ENCODE data around the gene ERRFI1. TPM values are rescaled to one million over a fixed set of nuclear protein-coding genes. Genes with fewer than 3 reads are reported as not detected.

Gene ERRFI1
- total and polyA plus RNA-seq, 10 donors, result 2.0 to 12.5 (median 7.9) TPM

DNA sequence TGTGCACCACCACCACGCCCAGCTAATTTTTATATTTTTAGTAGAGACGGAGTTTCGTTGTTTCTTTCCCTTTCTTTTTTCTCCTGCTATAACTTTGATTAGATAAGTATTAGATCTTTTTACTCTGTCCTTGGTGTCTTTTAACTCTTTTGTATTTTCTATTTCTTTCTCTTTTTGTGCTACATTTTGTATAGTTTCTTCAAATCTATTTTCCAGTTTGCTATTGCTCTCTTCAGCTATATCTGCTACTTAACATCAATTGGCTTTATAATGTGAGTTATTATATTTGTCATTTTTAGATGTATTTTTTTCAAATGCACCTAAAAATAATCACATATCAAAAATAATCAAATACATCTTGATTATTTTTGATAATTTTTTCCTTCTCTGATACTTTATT lies 16.0 kb upstream of the ERRFI1 start:
- DNase-seq, result no peak
- H3K27ac ChIP-seq, result no peak overlapping the region
- WGBS, 5 donors, result 91 to 99% (median 96%) methylated on average over 3 of the region's 3 CpGs
- no peaks in the 10 kb centered on the region for H3K36me3 ChIP-seq
- no peaks in the 10 kb centered on the region for H3K27me3 ChIP-seq (replicated peaks in 1 of 7)
- TF ChIP-seq POLR2A (IDR thresholded peaks at IDR 0.05) (no peak), POLR2AphosphoS5 (IDR thresholded peaks at IDR 0.05) (no peak), CTCF (IDR thresholded peaks at IDR 0.05 in 8 of 11, conservative IDR thresholded peaks at IDR 0.05 in 3 of 11) (no peak)
- H3K4me1 ChIP-seq, result peaks cover 0 to 8% (median 0%) of the 10 kb centered on the region in 6 donors
- intact Hi-C loops (cut with DNase I; ENCODE audit: low total_unique reads), result no loop called here
- H3K4me3 ChIP-seq, result no peak overlapping the region
- H3K9me3 ChIP-seq, result peaks cover 0 to 24% (median 10%) of the 10 kb centered on the region in 8 donors

DNA sequence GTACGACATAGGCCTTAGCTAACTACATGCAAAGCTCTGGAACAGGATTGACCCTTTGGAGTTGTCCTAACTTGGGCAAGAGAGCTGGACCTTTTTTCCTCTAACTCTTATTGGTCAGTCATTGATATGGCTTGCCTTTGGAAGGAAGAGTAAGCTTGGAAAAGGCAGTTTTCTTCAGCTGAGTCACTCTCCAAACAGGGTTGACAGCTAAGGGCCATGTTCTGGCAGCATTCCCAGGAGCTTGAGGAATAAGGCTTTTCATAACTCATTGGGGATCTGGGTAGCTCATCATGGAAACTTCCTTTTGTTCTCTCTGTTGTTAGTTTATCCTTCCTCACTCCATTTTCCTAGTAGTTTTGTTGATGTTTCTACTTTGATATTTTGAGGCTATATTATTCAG lies 14.5 kb upstream of the ERRFI1 start:
- H3K4me1 ChIP-seq, result no peaks in the 10 kb centered on the region
- DNase-seq, result no peak
- no peak for TF ChIP-seq CTCF (IDR thresholded peaks at IDR 0.05 in 8 of 11, conservative IDR thresholded peaks at IDR 0.05 in 3 of 11)
- TF ChIP-seq POLR2AphosphoS5 (IDR thresholded peaks at IDR 0.05), result peak in 1 of 3 donors; percentile 24
- H3K4me3 ChIP-seq, result no peak overlapping the region
- 70 to 81% (median 79%) methylated on average over 1 of the region's 1 CpG for WGBS, 5 donors
- peaks cover 0 to 24% (median 10%) of the 10 kb centered on the region in 8 donors for H3K9me3 ChIP-seq
- peak overlapping the region in 2 of 8 donors; percentile 16 to 44 for H3K27ac ChIP-seq
- no peaks in the 10 kb centered on the region for H3K36me3 ChIP-seq
- intact Hi-C loops (cut with DNase I; ENCODE audit: low total_unique reads), result no loop called here
- H3K27me3 ChIP-seq (replicated peaks in 1 of 7), result no peaks in the 10 kb centered on the region

- Histone ChIP-seq H3K9me3 (peaks cover 0 to 24% (median 10%) of the 10 kb centered on the region in 8 donors), H3K4me3 (no peak overlapping the region), H3K27me3 (replicated peaks in 1 of 7) (no peaks in the 10 kb centered on the region), H3K4me1 (no peaks in the 10 kb centered on the region), H3K27ac (no peak overlapping the region), H3K36me3 (no peaks in the 10 kb centered on the region)
- TF ChIP-seq POLR2AphosphoS5 (IDR thresholded peaks at IDR 0.05) (no peak), POLR2A (IDR thresholded peaks at IDR 0.05) (no peak), CTCF (IDR thresholded peaks at IDR 0.05 in 8 of 11, conservative IDR thresholded peaks at IDR 0.05 in 3 of 11) (no peak)
- intact Hi-C loops (cut with DNase I; ENCODE audit: low total_unique reads), result no loop called here
- 80 to 86% (median 80%) methylated on average over 2 of the region's 2 CpGs for WGBS, 5 donors
- DNase-seq, result no peak
Measured at GRCh38 chr1:8039071-8039470, 13.0 kb upstream of the ERRFI1 start.

GRCh38 chr1:8035289-8035688 lies 9.2 kb upstream of the ERRFI1 start:
- no peaks in the 10 kb centered on the region for H3K9me3 ChIP-seq
- 91 to 97% (median 93%) methylated on average over 4 of the region's 4 CpGs for WGBS, 5 donors
- H3K4me3 ChIP-seq, result no peak overlapping the region
- no peak for TF ChIP-seq POLR2AphosphoS5 (IDR thresholded peaks at IDR 0.05)
- no peak for TF ChIP-seq CTCF (IDR thresholded peaks at IDR 0.05 in 8 of 11, conservative IDR thresholded peaks at IDR 0.05 in 3 of 11)
- no peak for TF ChIP-seq POLR2A (IDR thresholded peaks at IDR 0.05)
- H3K36me3 ChIP-seq, result no peaks in the 10 kb centered on the region
- no peaks in the 10 kb centered on the region for H3K27me3 ChIP-seq (replicated peaks in 1 of 7)
- intact Hi-C loops (cut with DNase I; ENCODE audit: low total_unique reads), result no loop called here
- no peak overlapping the region for H3K27ac ChIP-seq
- H3K4me1 ChIP-seq, result peaks cover 0 to 16% (median 2%) of the 10 kb centered on the region in 6 donors
- DNase-seq, result no peak

Measured in spleen (tissue), 11 donors.